HG03175 (cell line): ENCODE data around the gene TIMP2.
"Not testable (repeated sequence)": the region's sequence is repeated elsewhere in the genome, so short reads cannot be mapped to it uniquely, and the experiment has no call there.

Source experiments
- ATAC-seq: cut with Tn5 transposase; IDR thresholded peaks from one replicate; pipeline ENCODE4 v1.9.1; 2021; ENCODE audit warnings: mild to moderate bottlenecking, moderate library complexity; ENCODE audit not compliant: unreplicated experiment

The TIMP2 gene

GRCh38 chr17:78925234-78925633, at the start of gene TIMP2:
Gene TIMP2 (minus strand): TSS chr17:78925387. CDS start chr17:78925088, 299 bp downstream.
- no peak for ATAC-seq

- ATAC-seq, result no peak
These were observed 48.8 kb upstream of the TIMP2 start for GRCh38 chr17:78973792-78974520.

- no peak for ATAC-seq
These were observed 48.0 kb upstream of the TIMP2 start for GRCh38 chr17:78973196-78973595.

GRCh38 chr17:78972507-78973105, 47.4 kb upstream of the TIMP2 start:
- ATAC-seq, result no peak

GRCh38 chr17:78971756-78972506, 46.7 kb upstream of the TIMP2 start:
- no peak for ATAC-seq

- no peak for ATAC-seq
These were observed 45.9 kb upstream of the TIMP2 start for GRCh38 chr17:78970834-78971755.

GRCh38 chr17:78969865-78970264, 44.7 kb upstream of the TIMP2 start:
- no peak for ATAC-seq

- ATAC-seq, result no peak
These were observed 42.7 kb upstream of the TIMP2 start for GRCh38 chr17:78967782-78968362.

GRCh38 chr17:78966910-78967600, 41.9 kb upstream of the TIMP2 start:
- ATAC-seq, result no peak

- no peak for ATAC-seq
These were observed 41.1 kb upstream of the TIMP2 start for GRCh38 chr17:78966123-78966813.

- ATAC-seq, result no peak
These were observed 40.3 kb upstream of the TIMP2 start for GRCh38 chr17:78965491-78965924.

GRCh38 chr17:78963378-78963777, 38.2 kb upstream of the TIMP2 start:
- ATAC-seq, result no peak

GRCh38 chr17:78962984-78963348, 37.8 kb upstream of the TIMP2 start:
- not testable (repeated sequence) for ATAC-seq

GRCh38 chr17:78962345-78962983, 37.3 kb upstream of the TIMP2 start:
- no peak for ATAC-seq

- no peak for ATAC-seq
These were observed 36.4 kb upstream of the TIMP2 start for GRCh38 chr17:78961571-78961970.

GRCh38 chr17:78960928-78961327, 35.7 kb upstream of the TIMP2 start:
- ATAC-seq, result no peak

- no peak for ATAC-seq
These were observed 34.6 kb upstream of the TIMP2 start for GRCh38 chr17:78959803-78960202.

- no peak for ATAC-seq
These were observed 33.5 kb upstream of the TIMP2 start for GRCh38 chr17:78958641-78959127.

- ATAC-seq, result no peak
These were observed 31.9 kb upstream of the TIMP2 start for GRCh38 chr17:78957128-78957527.
